ENCODE data around the gene PIGP.
"Not testable (repeated sequence)": the region's sequence is repeated elsewhere in the genome, so short reads cannot be mapped to it uniquely, and the experiment has no call there.

Gene PIGP

GRCh38 chr21:37075214-37075770 is 2.4 kb upstream of the PIGP start:
- no peak for DNase-seq

- no peak for DNase-seq
Measured at GRCh38 chr21:37074546-37074945, 1.7 kb upstream of the PIGP start.

- no peak for DNase-seq
Measured at GRCh38 chr21:37074197-37074510, 1.3 kb upstream of the PIGP start.

GRCh38 chr21:37073417-37074196 is 736 bp upstream of the PIGP start:
- DNase-seq: peak; percentile 67

GRCh38 chr21:37072274-37072987 is 440 bp downstream of the PIGP start:
- peak; percentile 83 for DNase-seq

GRCh38 chr21:37071561-37072273 is 1.2 kb downstream of the PIGP start:
- DNase-seq: no peak

- DNase-seq: no peak
Measured at GRCh38 chr21:37065561-37066177, 7.2 kb downstream of the PIGP start.

GRCh38 chr21:37064841-37065240 is 8.0 kb downstream of the PIGP start:
- DNase-seq: no peak

GRCh38 chr21:37063433-37063832 is 9.4 kb downstream of the PIGP start:
- DNase-seq: no peak

- DNase-seq: no peak
Measured at GRCh38 chr21:37062593-37062935, 10.3 kb downstream of the PIGP start.

GRCh38 chr21:37061926-37062592 is 10.8 kb downstream of the PIGP start:
- no peak for DNase-seq

GRCh38 chr21:37060296-37060695 is 12.6 kb downstream of the PIGP start:
- no peak for DNase-seq

GRCh38 chr21:37059181-37059580 is 13.7 kb downstream of the PIGP start:
- DNase-seq: no peak

GRCh38 chr21:37058261-37058660 is 14.6 kb downstream of the PIGP start:
- no peak for DNase-seq

- DNase-seq: no peak
Measured at GRCh38 chr21:37057614-37058013, 15.3 kb downstream of the PIGP start.

GRCh38 chr21:37055271-37055855 is 17.5 kb downstream of the PIGP start:
- no peak for DNase-seq

- DNase-seq: not testable (repeated sequence)
Measured at GRCh38 chr21:37049741-37050140, 23.1 kb downstream of the PIGP start.

- DNase-seq: no peak
Measured at GRCh38 chr21:37047079-37047478, 25.8 kb downstream of the PIGP start.

- DNase-seq: no peak
Measured at GRCh38 chr21:37045556-37045955, 27.3 kb downstream of the PIGP start.

- DNase-seq: peak; percentile 5
Measured at GRCh38 chr21:37045149-37045548, 27.7 kb downstream of the PIGP start.

GRCh38 chr21:37044643-37045042 is 28.2 kb downstream of the PIGP start:
- no peak for DNase-seq

- DNase-seq: no peak
Measured at GRCh38 chr21:37043818-37044217, 29.1 kb downstream of the PIGP start.
